HEK293 (cell line): ENCODE measurements around the gene DNAJC22.

Source experiments
- CTCF ChIP-seq: fragments of 450-650 bp; formaldehyde crosslinking; IDR thresholded peaks from 2 replicates; pipeline ENCODE4 v1.5.1; 2016; ENCODE audit warnings: missing biosample characterization, missing genetic modification characterization
- ELK4 ChIP-seq: IDR thresholded peaks from 2 replicates; pipeline ENCODE4 v1.6.1; 2011; ENCODE audit warnings: mild to moderate bottlenecking, low read depth, low read length, borderline replicate concordance
- KLF9 ChIP-seq: fragments of 450-650 bp; formaldehyde crosslinking; IDR thresholded peaks from 2 replicates; pipeline ENCODE4 v1.5.1; 2016; ENCODE audit warnings: missing biosample characterization, missing genetic modification characterization, low read depth
- OSR2 ChIP-seq: fragments of 450-650 bp; formaldehyde crosslinking; IDR thresholded peaks from 2 replicates; pipeline ENCODE4 v1.5.1; 2016; ENCODE audit warnings: missing biosample characterization, missing genetic modification characterization
- PRDM4 ChIP-seq: fragments of 450-650 bp; formaldehyde crosslinking; IDR thresholded peaks from 2 replicates; pipeline ENCODE4 v1.5.1; 2017; ENCODE audit warnings: missing biosample characterization, missing genetic modification characterization
- SP7 ChIP-seq: fragments of 450-650 bp; formaldehyde crosslinking; IDR thresholded peaks from 2 replicates; pipeline ENCODE4 v1.5.1; 2016; ENCODE audit warnings: missing biosample characterization, missing genetic modification characterization
- TRIM28 ChIP-seq: IDR thresholded peaks from 2 replicates; pipeline ENCODE4 v1.6.1; 2011; ENCODE audit warnings: low read length, control low read depth, borderline replicate concordance
- ZBTB1 ChIP-seq: fragments of 450-650 bp; formaldehyde crosslinking; IDR thresholded peaks from 2 replicates; pipeline ENCODE4 v1.5.1; 2016; ENCODE audit warnings: missing biosample characterization, missing genetic modification characterization
- ZBTB17 ChIP-seq: fragments of 450-650 bp; formaldehyde crosslinking; IDR thresholded peaks from 2 replicates; pipeline ENCODE4 v1.5.1; 2016; ENCODE audit warnings: missing biosample characterization, missing genetic modification characterization
- ZBTB49 ChIP-seq: fragments of 450-650 bp; formaldehyde crosslinking; IDR thresholded peaks from 2 replicates; pipeline ENCODE4 v1.5.1; 2016; ENCODE audit warnings: missing biosample characterization, missing genetic modification characterization, low read depth
- ZBTB6 ChIP-seq: fragments of 450-650 bp; formaldehyde crosslinking; IDR thresholded peaks from 2 replicates; pipeline ENCODE4 v1.5.1; 2017; ENCODE audit warnings: missing biosample characterization, missing genetic modification characterization
- ZEB2 ChIP-seq: fragments of 450-650 bp; formaldehyde crosslinking; IDR thresholded peaks from 2 replicates; pipeline ENCODE4 v1.5.1; 2016; ENCODE audit warnings: missing biosample characterization, missing genetic modification characterization
- ZNF114 ChIP-seq: fragments of 450-650 bp; formaldehyde crosslinking; IDR thresholded peaks from 2 replicates; pipeline ENCODE4 v1.5.0; 2017; ENCODE audit warnings: missing biosample characterization, missing genetic modification characterization
- ZNF239 ChIP-seq: fragments of 450-650 bp; formaldehyde crosslinking; IDR thresholded peaks from 2 replicates; pipeline ENCODE4 v1.5.1; 2016; ENCODE audit warnings: missing biosample characterization, missing genetic modification characterization
- ZNF362 ChIP-seq: fragments of 450-650 bp; formaldehyde crosslinking; IDR thresholded peaks from 2 replicates; pipeline ENCODE4 v1.5.1; 2016; ENCODE audit warnings: missing biosample characterization, missing genetic modification characterization
- ZNF366 ChIP-seq: fragments of 450-650 bp; formaldehyde crosslinking; conservative IDR thresholded peaks from 2 replicates; pipeline ENCODE4 v1.5.1; 2016; ENCODE audit warnings: missing biosample characterization, missing genetic modification characterization
- ZNF433 ChIP-seq: fragments of 450-650 bp; formaldehyde crosslinking; IDR thresholded peaks from 2 replicates; pipeline ENCODE4 v1.5.1; 2016; ENCODE audit warnings: missing biosample characterization, missing genetic modification characterization, low read depth
- ZNF501 ChIP-seq: fragments of 450-650 bp; formaldehyde crosslinking; IDR thresholded peaks from 2 replicates; pipeline ENCODE4 v1.5.1; 2016; ENCODE audit warnings: missing biosample characterization, missing genetic modification characterization
- ZNF600 ChIP-seq: fragments of 450-650 bp; formaldehyde crosslinking; IDR thresholded peaks from 2 replicates; pipeline ENCODE4 v1.5.1; 2016; ENCODE audit warnings: missing biosample characterization, missing genetic modification characterization
- ZNF660 ChIP-seq: fragments of 450-650 bp; IDR thresholded peaks from 2 replicates; pipeline ENCODE4 v1.5.1; 2018; ENCODE audit warnings: missing biosample characterization, mild to moderate bottlenecking, missing genetic modification characterization
- ZNF792 ChIP-seq: fragments of 450-650 bp; formaldehyde crosslinking; IDR thresholded peaks from 2 replicates; pipeline ENCODE4 v1.5.1; 2016; ENCODE audit warnings: missing biosample characterization, missing genetic modification characterization
- ZNF843 ChIP-seq: fragments of 450-650 bp; formaldehyde crosslinking; IDR thresholded peaks from 2 replicates; pipeline ENCODE4 v1.5.1; 2016; ENCODE audit warnings: missing biosample characterization, missing genetic modification characterization
- ZSCAN16 ChIP-seq: fragments of 450-650 bp; formaldehyde crosslinking; IDR thresholded peaks from 2 replicates; pipeline ENCODE4 v1.5.1; 2016; ENCODE audit warnings: missing biosample characterization, missing genetic modification characterization

Gene DNAJC22

GRCh38 chr12:49347311-49348193, 864 bp downstream of the DNAJC22 start (continued):
- TF ChIP-seq CTCF (peak; percentile 97), ZNF239 (no peak), TRIM28 (0 out of 2 replicates have a peak, but pooled peaks have one; percentile 24), ELK4 (no peak), ZNF362 (no peak), PRDM4 (tag by site-specific recombination) (0 out of 2 replicates have a peak, but pooled peaks have one; percentile 25), ZNF843 (tag by site-specific recombination) (0 out of 2 replicates have a peak, but pooled peaks have one; percentile 6), ZBTB49 (tag by site-specific recombination) (no peak), ZNF792 (tag by site-specific recombination) (peak; percentile 29; the same call in 1 of the 2 replicates), ZEB2 (tag by site-specific recombination) (peak; percentile 89), SP7 (tag by site-specific recombination) (peak; percentile 79), ZNF501 (tag by site-specific recombination) (peak; percentile 86), ZSCAN16 (tag by site-specific recombination) (peak; percentile 80), ZNF433 (no peak), ZBTB6 (tag by site-specific recombination) (no peak; the same call in 1 of the 2 replicates), ZBTB17 (tag by site-specific recombination) (peak; percentile 80), ZNF114 (tag by site-specific recombination) (no peak), ZNF366 (peak; percentile 60; the same call in 1 of the 2 replicates), KLF9 (tag by site-specific recombination) (no peak; the same call in 1 of the 2 replicates), ZBTB1 (tag by site-specific recombination) (no peak), OSR2 (tag by site-specific recombination) (no peak; the same call in 1 of the 2 replicates), ZNF660 (tag by site-specific recombination) (peak; percentile 82; the same call in 1 of the 2 replicates), ZNF600 (tag by site-specific recombination) (peak; percentile 27; the same call in 1 of the 2 replicates)
